22Rv1 (cell line): Measurements from ENCODE around the gene AIP.

Experiments
- H3K27ac ChIP-seq: fragments of 450-650 bp; 2 replicates; pipeline ENCODE4 v1.5.1; 2017
- ZFX ChIP-seq: fragments of 450-650 bp; IDR thresholded peaks from 2 replicates; pipeline ENCODE4 v1.6.1; 2017; ENCODE audit warnings: antibody characterized with exemption, borderline replicate concordance
- TF ChIP-seq, protein P1 (sequence below): fragments of 450-650 bp; IDR thresholded peaks from 2 replicates; pipeline ENCODE4 v1.5.1; 2017; ENCODE audit warnings: mild to moderate bottlenecking

AIP gene

DNA sequence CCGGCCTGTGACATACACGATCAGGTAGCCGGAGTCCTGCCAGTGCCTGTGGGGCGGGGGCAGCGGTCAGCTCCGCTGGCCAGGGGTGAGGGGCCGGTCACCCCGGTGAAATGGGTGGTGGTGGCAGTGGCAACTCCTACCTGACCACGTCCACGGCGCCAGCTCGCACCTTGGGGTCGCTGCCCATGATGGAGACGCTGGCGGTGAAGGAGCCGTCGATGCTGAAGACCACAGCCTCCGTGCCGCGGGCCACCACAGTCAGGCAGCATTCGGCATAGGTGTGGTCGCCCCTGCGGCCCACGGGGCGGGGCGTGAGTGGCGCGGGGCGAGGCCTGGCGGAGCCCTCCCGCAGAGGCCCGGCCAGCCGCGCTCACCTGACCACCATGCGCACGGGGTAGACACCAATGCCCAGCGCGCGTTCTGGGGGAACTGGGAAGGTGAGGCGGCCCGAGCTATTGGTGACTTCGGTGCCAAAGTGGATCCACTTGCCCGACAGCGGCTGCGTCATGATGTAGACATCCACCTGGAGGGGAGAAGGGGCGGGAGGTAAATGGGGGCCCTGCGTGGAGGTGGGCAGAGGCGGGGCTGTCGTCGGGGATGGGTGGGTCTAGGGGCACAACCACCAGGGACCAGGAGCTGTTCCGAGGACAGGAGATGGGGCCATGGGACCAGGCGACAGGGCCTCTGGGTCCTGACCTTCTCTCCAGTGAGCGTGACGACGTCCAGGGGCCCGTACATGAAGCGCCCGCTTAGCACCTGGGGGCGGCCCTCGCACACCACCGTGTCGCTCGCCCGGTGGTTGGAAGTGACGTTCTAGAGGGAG lies 10.9 kb downstream of the AIP start:
- no peak for TF ChIP-seq ZFX
- TF ChIP-seq, protein P1, sequence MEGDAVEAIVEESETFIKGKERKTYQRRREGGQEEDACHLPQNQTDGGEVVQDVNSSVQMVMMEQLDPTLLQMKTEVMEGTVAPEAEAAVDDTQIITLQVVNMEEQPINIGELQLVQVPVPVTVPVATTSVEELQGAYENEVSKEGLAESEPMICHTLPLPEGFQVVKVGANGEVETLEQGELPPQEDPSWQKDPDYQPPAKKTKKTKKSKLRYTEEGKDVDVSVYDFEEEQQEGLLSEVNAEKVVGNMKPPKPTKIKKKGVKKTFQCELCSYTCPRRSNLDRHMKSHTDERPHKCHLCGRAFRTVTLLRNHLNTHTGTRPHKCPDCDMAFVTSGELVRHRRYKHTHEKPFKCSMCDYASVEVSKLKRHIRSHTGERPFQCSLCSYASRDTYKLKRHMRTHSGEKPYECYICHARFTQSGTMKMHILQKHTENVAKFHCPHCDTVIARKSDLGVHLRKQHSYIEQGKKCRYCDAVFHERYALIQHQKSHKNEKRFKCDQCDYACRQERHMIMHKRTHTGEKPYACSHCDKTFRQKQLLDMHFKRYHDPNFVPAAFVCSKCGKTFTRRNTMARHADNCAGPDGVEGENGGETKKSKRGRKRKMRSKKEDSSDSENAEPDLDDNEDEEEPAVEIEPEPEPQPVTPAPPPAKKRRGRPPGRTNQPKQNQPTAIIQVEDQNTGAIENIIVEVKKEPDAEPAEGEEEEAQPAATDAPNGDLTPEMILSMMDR, result no peak
- no peak overlapping the region for H3K27ac ChIP-seq

DNA sequence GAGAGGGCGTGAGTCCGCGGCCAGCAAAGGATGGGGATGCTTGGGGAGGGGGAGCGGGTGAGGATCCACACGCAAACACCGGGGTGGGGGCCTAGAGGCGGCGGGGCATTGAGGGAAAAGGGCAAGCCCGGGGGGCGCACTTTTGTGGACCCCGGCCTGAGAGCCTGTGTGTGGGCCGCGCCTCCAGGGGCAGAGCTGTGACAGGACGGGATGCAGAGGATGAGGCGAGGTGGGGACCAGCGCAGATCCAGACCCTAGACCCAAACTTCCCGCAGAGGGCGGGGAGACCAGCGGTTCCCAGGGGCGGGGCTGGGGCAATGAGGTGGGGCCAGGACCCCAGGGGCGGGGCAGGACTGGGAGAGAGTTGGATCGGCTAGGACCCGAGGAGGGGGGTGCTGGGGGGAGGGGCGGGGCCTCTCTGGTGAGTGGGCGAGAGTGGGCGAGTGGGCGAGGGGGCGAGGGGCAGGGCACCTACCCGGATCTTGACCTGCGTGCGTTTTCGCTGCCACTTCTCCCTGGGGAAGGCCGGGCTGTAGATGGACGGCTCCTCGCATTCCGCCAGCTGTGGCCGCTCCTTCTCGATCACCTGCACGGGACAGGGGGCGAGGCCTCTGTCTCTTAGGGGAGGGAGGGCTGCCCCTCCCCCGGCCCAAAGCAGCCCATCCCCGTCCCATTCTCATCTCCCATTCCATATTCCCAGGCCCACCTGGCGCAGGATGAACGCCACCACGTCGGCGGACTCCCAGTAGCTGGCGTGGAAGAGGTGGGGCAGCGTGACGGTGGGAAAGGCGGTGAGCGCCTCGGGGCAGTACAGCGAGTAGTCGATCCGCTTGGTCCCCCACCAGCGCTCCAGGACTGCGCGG lies 11.8 kb downstream of the AIP start:
- no peak for TF ChIP-seq ZFX
- TF ChIP-seq, protein P1, result no peak

DNA sequence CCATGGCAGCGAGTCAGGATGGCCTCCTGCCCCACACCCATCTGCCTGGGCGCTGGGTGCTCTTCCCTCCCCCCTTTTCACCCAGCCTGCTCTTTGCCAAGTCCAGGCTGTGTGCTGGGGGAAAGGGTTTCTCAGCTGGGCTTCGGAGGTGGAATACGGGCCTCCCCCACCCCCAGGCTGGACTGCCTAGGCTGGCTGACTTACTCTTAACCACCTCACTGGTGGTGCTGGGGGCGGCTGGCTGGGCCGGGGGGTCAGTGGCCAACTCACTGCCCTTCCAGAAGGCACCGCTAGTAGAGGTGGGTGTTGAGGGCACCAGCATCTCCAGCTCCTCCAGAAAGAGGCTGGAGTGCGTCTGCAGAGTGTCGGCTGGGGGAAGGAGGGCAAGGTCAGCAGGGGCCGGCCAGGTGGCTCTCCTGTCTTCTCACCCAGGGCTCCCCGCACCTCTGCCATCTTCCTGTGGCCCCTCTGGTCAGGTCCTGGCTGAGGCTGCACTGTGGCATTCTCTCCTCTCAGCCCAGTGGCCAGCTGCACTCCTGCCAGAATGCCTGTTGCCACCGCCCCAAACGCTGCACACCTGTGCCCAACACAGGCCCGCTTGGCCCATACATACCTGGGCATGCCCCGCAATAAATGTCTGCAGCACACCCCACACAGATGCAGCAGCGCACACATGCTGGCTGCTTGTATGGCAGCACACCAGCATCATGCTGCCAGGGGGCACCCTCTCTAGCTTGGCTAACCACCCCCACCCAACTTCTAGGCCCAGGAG lies 12.6 kb downstream of the AIP start:
- TF ChIP-seq ZFX, result no peak
- TF ChIP-seq, protein P1, result no peak
- H3K27ac ChIP-seq, result no peak overlapping the region

More for the DNA sequence above, 11.8 kb downstream of the AIP start:
- no peak overlapping the region for H3K27ac ChIP-seq

DNA sequence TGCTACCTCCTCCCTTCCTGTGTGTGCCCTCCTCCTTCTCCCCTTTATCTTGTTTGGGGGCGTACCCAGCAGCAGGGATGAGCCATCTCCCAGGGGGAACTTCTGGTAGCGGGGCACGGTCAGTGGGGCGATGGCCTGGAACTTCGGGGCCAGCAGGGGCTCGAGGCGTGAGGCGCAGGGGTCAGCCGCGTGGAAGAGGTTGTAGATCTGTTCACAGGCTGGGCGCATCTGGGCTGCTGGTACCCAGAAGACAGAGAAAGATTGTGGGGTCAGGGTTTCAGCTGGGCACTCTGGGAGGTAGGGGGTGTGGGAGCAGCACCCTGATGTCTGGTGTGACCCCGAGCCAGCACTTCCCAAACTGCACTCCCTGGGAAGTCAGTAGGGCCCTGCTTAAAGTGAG lies 13.3 kb downstream of the AIP start:
- no peak overlapping the region for H3K27ac ChIP-seq
- TF ChIP-seq, protein P1, result no peak
- TF ChIP-seq ZFX, result no peak

DNA sequence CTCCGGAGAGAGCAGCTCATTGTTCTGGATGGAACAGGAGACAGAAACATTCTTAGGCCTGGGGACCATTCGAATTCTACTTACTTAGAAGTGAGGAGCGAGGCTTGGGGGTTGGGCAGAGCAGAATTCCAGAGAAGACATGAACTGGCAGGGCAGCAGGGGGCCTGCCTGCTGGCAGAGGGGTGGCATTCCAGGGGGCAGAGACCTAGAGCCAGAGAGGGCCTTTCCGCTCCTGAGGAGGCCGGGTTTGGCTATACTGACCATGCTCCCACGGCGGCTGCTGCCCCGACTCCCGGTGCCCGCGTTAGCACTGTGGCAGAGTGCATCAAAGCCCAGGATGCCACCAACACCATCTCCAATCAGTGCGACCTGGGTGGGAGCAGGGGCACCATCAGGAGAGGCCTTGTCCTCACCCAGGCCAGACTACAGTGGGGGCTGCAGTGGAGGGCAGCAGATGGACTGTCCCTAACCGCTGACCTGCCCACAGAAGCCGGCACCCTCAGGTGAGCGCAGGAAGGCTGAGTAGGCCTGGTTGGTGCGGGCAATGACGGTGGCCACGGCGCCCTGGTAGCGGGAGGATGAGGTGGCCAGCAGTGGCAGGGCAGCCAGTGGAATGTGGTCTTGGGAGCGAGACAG lies 14.9 kb downstream of the AIP start:
- no peak overlapping the region for H3K27ac ChIP-seq
- no peak for TF ChIP-seq ZFX
- TF ChIP-seq, protein P1, result no peak

DNA sequence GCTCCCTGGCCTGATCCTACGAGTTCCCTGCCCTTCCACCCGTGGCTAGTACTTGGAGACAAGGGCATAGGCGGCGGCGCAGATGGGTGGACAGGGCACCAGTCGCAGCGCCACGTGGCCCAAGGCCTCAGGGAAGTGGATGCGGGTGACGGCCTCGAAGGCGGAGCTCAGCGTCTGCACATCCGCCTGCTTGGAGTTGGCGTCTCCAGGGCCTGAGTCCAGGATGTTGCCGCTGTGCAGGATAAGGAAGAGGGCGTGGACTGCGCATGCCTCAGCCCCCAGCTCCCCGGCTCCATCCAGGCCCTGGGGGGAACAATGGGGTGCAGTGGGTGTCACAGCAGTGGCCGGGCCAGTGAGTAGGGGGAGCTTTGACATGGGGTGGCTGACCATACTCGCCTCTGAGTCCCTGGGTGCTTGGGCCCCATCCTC lies 15.7 kb downstream of the AIP start:
- no peak for TF ChIP-seq ZFX
- TF ChIP-seq, protein P1, result no peak
- no peak overlapping the region for H3K27ac ChIP-seq
